H1 (cell line): ENCODE measurements around the gene ABCD4. TPM values are rescaled to one million over a fixed set of nuclear protein-coding genes. Genes with fewer than 3 reads are reported as not detected.

Source experiments
- EZH2 ChIP-seq: fragments of 200-600 bp; sonication (generic); IDR thresholded peaks from 2 replicates; pipeline ENCODE4 v1.7.1; 2012; ENCODE audit warnings: low read depth, mild to moderate bottlenecking, moderate library complexity, low read length, inconsistent platforms; ENCODE audit not compliant: severe bottlenecking
- RFX5 ChIP-seq: IDR thresholded peaks from 2 replicates; pipeline ENCODE4 v1.6.1; 2011; ENCODE audit warnings: low read depth, low read length, improper control_type of control experiment, borderline replicate concordance
- SP2 ChIP-seq: IDR thresholded peaks from 2 replicates; pipeline ENCODE4 v1.6.1; 2012; ENCODE audit warnings: mild to moderate bottlenecking, low read length, inconsistent platforms
- polyA plus RNA-seq, 7 experiments: library from polyadenylated mRNA; depleted of rRNA in 3 of 7; stranded (reverse) in 5 of 7; unstranded in 2 of 7; fragments of >200 nt in 5 of 7; fragments of 200-250 nt in 2 of 7; gene quantifications; 1 replicate in 5 of 7; 2 replicates in 1 of 7; 4 replicates in 1 of 7; pipeline versions ENCODE4 v1.2.1 to v1.2.3, GENCODE V29; 2011 to 2013; ENCODE audit warnings: missing spikeins in 2 of 7, mixed read lengths in 2 of 7
- total RNA-seq: library from RNA; stranded (reverse); fragmentation: NEBNext Ultra II Directional; extraction: Animal tissue kit (Norgen Biotek cat#: 25700); gene quantifications from 2 replicates; pipeline ENCODE4 v1.2.1, GENCODE V29; 2021

The ABCD4 gene
- total and polyA plus RNA-seq, 2 of the 8 experiments (the other 6 are each of a cell fraction or from before 2014, with no cell fraction given): 47.9 to 97.7 TPM

- TF ChIP-seq SP2: no peak
- TF ChIP-seq RFX5: no peak
- no peak for TF ChIP-seq EZH2
These were observed 37.3 kb downstream of the ABCD4 start (continued) for GRCh38 chr14:74265301-74265965.
